Thyroid gland (tissue), 4 donors: Measurements from ENCODE around the gene RGS9.

Experiments
- CTCF ChIP-seq, 6 experiments: fragments of 200-600 bp in 3 of 6; fragments of 450-650 bp in 3 of 6; sonication (generic) in 3 of 6; IDR thresholded peaks; one replicate each; pipeline ENCODE4 v1.5.1; 2016 to 2019; ENCODE audit warnings: antibody characterized with exemption in 6 of 6, mild to moderate bottlenecking in 2 of 6, inconsistent platforms in 1 of 6, moderate library complexity in 1 of 6
- POLR2A ChIP-seq, 2 donors: fragments of 450-650 bp; IDR thresholded peaks; one replicate each; pipeline ENCODE4 v1.6.1; 2017; ENCODE audit warnings: antibody characterized with exemption in 2 of 2, mild to moderate bottlenecking in 2 of 2, moderate library complexity in 1 of 2

- TF ChIP-seq POLR2A (IDR thresholded peaks at IDR 0.05), result no peak
- no peak for TF ChIP-seq CTCF (IDR thresholded peaks at IDR 0.05)
Measured at GRCh38 chr17:65101371-65101770, 35.8 kb upstream of the RGS9 start.
